ENCODE data around the gene IFIT1B. TPM values are rescaled to one million over a fixed set of nuclear protein-coding genes. Genes with fewer than 3 reads are reported as not detected.

Gene IFIT1B
- total RNA-seq, 1 donor from 2014 or later = not detected

DNA sequence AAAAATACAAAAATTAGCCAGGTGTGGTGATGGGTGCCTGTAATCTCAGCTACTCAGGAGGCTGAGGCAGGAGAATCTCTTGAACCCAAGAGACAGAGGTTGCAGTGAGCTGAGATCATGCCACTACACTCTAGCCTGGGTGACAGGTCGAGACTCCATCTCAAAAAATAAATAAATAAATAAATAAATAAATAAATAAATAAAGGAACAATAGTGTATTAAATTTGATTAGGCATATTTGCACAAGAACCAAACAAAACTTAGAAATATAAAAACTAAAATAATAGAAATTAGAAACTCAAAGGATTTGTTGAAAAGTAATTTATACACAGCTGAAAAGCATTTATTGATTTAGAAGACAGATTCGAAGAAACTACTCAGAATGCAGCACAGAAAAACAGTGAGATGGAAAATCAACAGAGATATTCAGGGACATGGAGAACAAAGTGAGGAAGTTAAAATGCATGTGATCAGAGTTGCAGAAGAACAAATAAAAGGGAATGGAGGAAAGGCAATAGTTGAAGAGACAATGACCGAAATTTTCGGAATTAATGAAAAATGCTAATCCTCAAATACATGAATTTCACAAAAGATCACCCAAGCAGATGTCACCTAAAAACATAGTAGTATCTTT is 32.4 kb upstream of the IFIT1B start:
- Mint-ChIP-seq H3K36me3 (ENCODE audit: unreplicated experiment) (no peaks in the 10 kb centered on the region), H3K27me3 (ENCODE audit: unreplicated experiment) (no peaks in the 10 kb centered on the region), H3K9me3 (ENCODE audit: unreplicated experiment) (no peaks in the 10 kb centered on the region), H3K4me1 (ENCODE audit: low read depth, unreplicated experiment) (peaks cover 5% of the 10 kb centered on the region), H3K27ac (ENCODE audit: unreplicated experiment) (no peak overlapping the region), H3K4me3 (ENCODE audit: unreplicated experiment) (no peak overlapping the region)
- TF ChIP-seq, protein P1, sequence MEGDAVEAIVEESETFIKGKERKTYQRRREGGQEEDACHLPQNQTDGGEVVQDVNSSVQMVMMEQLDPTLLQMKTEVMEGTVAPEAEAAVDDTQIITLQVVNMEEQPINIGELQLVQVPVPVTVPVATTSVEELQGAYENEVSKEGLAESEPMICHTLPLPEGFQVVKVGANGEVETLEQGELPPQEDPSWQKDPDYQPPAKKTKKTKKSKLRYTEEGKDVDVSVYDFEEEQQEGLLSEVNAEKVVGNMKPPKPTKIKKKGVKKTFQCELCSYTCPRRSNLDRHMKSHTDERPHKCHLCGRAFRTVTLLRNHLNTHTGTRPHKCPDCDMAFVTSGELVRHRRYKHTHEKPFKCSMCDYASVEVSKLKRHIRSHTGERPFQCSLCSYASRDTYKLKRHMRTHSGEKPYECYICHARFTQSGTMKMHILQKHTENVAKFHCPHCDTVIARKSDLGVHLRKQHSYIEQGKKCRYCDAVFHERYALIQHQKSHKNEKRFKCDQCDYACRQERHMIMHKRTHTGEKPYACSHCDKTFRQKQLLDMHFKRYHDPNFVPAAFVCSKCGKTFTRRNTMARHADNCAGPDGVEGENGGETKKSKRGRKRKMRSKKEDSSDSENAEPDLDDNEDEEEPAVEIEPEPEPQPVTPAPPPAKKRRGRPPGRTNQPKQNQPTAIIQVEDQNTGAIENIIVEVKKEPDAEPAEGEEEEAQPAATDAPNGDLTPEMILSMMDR (IDR thresholded peaks at IDR 0.05; ENCODE audit: partially characterized antibody, unreplicated experiment) = no peak
- no peak for DNase-seq

DNA sequence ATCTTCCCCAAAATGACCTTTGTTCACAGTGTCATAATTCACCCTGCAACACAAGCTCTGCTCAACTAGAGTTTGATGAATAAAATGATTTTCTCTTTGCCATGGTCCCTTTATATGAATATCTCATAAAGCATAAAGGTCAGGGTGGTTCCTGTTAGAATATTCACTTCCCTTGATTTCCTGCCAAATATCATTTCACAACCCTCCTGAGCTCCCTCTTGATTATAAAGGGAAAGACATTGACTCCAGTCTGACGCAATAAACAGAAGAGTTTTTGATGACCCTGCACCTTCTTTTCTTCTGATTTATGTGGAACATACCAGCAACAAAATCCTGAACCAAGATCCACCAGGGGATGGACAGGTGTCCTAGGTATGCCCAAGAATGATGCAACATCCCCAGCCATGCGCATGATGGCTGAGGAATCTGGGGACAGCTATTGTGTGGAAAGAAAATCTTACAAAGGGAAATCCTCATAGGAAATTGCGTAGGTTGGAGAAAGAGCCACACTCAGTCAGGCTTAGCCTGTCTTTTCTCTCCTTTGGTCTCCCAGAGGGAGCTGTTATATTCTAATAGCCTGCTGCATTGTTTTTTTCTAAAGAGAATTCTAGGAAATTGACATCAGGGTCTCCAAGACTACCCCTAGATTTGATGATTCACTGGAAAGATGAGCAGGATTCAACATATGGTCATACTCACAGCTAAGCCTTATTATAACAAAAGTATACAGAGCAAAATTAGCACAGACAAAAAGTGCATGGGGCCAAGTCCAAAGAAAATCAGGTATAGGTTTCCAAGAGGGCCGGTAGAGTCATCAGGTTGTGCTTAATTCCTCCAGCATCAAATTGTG is 31.2 kb upstream of the IFIT1B start:
- H3K27ac Mint-ChIP-seq (ENCODE audit: unreplicated experiment) = no peak overlapping the region

DNA sequence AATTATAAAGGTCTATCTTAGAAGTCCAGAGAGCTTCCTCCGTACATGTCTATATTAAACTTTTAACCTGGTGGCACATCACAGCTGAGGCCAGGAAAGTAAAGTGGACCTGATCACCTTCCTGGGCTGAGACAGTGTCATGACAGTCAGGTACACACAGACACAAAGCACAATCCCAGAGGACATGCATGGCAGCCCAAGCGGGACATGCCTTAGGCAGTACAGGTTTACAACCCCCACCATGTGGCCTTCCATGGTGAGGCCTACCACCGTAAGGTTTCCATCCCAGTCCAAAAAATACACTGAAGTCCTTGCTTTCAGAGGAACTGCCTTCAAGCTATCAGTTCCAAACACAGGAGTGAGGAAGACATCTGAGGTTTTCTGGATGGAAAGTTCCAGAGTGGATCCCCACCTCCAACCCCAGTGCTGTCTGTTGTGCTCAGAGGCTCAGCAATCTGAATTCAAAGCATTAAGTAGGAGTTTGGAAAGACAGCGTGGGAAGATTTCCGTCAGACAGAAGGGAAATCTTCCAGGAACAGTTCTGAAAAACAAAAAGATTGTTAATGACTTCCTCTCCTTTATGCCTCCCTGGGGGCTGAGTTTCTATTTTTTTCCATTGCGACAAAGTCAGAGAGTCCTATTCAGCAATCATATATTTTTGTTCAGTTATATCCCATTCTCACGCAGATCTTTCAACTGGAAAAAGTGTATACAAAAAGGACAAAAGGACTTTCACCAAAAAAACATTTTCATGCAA is 30.0 kb upstream of the IFIT1B start:
- Mint-ChIP-seq H3K27me3 (ENCODE audit: unreplicated experiment) (peaks cover 2% of the 10 kb centered on the region), H3K9me3 (ENCODE audit: unreplicated experiment) (no peaks in the 10 kb centered on the region), H3K36me3 (ENCODE audit: unreplicated experiment) (no peaks in the 10 kb centered on the region), H3K27ac (ENCODE audit: unreplicated experiment) (no peak overlapping the region), H3K4me3 (ENCODE audit: unreplicated experiment) (no peak overlapping the region), H3K4me1 (ENCODE audit: low read depth, unreplicated experiment) (peaks cover 8% of the 10 kb centered on the region)
- TF ChIP-seq, protein P1 (IDR thresholded peaks at IDR 0.05; ENCODE audit: partially characterized antibody, unreplicated experiment) = no peak
- no peak for DNase-seq

More for the DNA sequence above, 31.2 kb upstream of the IFIT1B start:
- no peak for DNase-seq
- Mint-ChIP-seq H3K4me3 (ENCODE audit: unreplicated experiment) (no peak overlapping the region), H3K4me1 (ENCODE audit: low read depth, unreplicated experiment) (peaks cover 5% of the 10 kb centered on the region), H3K27me3 (ENCODE audit: unreplicated experiment) (no peaks in the 10 kb centered on the region), H3K36me3 (ENCODE audit: unreplicated experiment) (no peaks in the 10 kb centered on the region), H3K9me3 (ENCODE audit: unreplicated experiment) (no peaks in the 10 kb centered on the region)
- TF ChIP-seq, protein P1 (IDR thresholded peaks at IDR 0.05; ENCODE audit: partially characterized antibody, unreplicated experiment) = no peak

- Mint-ChIP-seq H3K4me1 (ENCODE audit: low read depth, unreplicated experiment) (peaks cover 8% of the 10 kb centered on the region), H3K36me3 (ENCODE audit: unreplicated experiment) (no peaks in the 10 kb centered on the region), H3K9me3 (ENCODE audit: unreplicated experiment) (no peaks in the 10 kb centered on the region), H3K27me3 (ENCODE audit: unreplicated experiment) (peaks cover 2% of the 10 kb centered on the region), H3K4me3 (ENCODE audit: unreplicated experiment) (no peak overlapping the region), H3K27ac (ENCODE audit: unreplicated experiment) (no peak overlapping the region)
- DNase-seq = no peak
- TF ChIP-seq, protein P1 (IDR thresholded peaks at IDR 0.05; ENCODE audit: partially characterized antibody, unreplicated experiment) = no peak
These were observed 29.4 kb upstream of the IFIT1B start for GRCh38 chr10:89348481-89348880.
